ENCODE results near the gene MVK.

- TF ChIP-seq CTCF (IDR thresholded peaks at IDR 0.05) (no peak), POLR2A (IDR thresholded peaks at IDR 0.05) (no peak)
These were observed 2.1 kb downstream of the MVK start for GRCh38 chr12:109575683-109576082.

Measured in thyroid gland (tissue), 4 donors.